Activated T-helper 1 cell treated with anti-CD3 and anti-CD28 coated beads, Interleukin-12 subunit alpha, Interleukin-12 subunit beta, Interleukin-2, Interleukin-4 antibody, amounts not matched to agents 30 ng/mL and 10 ng/mL and 1 ng/mL, durations not matched to agents 14 hours and 24 hours and 36 hours (primary cell): ENCODE results near the gene CISH. TPM values are rescaled to one million over a fixed set of nuclear protein-coding genes. Genes with fewer than 3 reads are reported as not detected.

Source experiments
- DNase-seq: peaks from one replicate; pipeline ENCODE4 v3.0.0; 2021; ENCODE audit warnings: low spot score
- H3K27ac Mint-ChIP-seq: one replicate; pipeline ENCODE4 v1.8.0; 2021; ENCODE audit warnings: mild to moderate bottlenecking, mixed read lengths
- H3K27me3 Mint-ChIP-seq: one replicate; pipeline ENCODE4 v1.8.0; 2022; ENCODE audit warnings: mild to moderate bottlenecking, moderate library complexity, mixed read lengths; ENCODE audit not compliant: insufficient read depth
- H3K36me3 Mint-ChIP-seq: one replicate; pipeline ENCODE4 v1.8.0; 2021; ENCODE audit warnings: low read depth, mixed read lengths
- H3K4me1 Mint-ChIP-seq: one replicate; pipeline ENCODE4 v1.8.0; 2021; ENCODE audit warnings: low read depth, mixed read lengths
- H3K4me3 Mint-ChIP-seq: one replicate; pipeline ENCODE4 v1.8.0; 2021; ENCODE audit warnings: mild to moderate bottlenecking, moderate library complexity, mixed read lengths
- H3K9me3 Mint-ChIP-seq: one replicate; pipeline ENCODE4 v1.8.0; 2021; ENCODE audit warnings: mixed read lengths
- intact Hi-C: fragments of 100-400 bp; cut with micrococcal nuclease; formaldehyde crosslinking; loops from one replicate; pipeline ENCODE4 v1.15.1; 2024
- total RNA-seq: library from RNA; stranded (reverse); gene quantifications from 2 replicates; pipeline ENCODE4 v1.2.3, GENCODE V29; 2022

Gene CISH
- total RNA-seq, 1 donor from 2014 or later: 334 TPM

DNA sequence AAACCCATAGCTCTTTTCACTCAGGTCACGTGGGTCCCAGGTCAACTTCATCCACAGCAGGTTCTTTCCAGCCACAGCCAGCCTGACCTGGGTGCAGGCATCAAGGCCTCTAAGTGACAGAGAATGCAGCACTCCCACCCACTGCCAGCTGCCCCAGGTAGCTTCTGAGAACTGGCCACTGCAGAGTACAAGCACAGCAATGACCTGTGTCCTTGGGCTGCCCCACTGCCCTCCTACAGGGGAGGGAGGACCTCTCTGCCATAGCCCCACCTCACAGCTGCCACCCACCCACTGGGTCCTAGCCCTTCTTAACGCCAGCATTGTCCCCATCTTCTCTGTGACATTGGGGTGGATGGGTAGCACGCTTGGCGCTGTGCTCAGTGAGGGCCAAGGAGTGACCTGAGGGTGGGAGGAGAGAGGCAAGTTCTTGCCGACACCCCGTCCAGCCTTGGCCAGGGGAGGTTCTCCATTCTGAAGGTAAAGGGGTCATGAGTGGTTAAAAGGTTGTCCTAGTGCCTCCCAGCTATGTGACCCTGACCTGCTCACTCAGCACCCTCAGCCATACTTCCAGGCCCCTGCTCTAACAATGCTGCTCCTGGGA, 12.4 kb downstream of the CISH start:
- Mint-ChIP-seq H3K4me3 (no peak overlapping the region), H3K27ac (peak overlapping the region; percentile 98), H3K36me3 (peaks cover 43% of the 10 kb centered on the region), H3K9me3 (no peaks in the 10 kb centered on the region), H3K27me3 (no peaks in the 10 kb centered on the region), H3K4me1 (peaks cover 83% of the 10 kb centered on the region)
- no peak for DNase-seq
- intact Hi-C loops: no loop called here

- Mint-ChIP-seq H3K4me1 (peaks cover 78% of the 10 kb centered on the region), H3K27me3 (no peaks in the 10 kb centered on the region), H3K27ac (peak overlapping the region; percentile 98), H3K36me3 (peaks cover 16% of the 10 kb centered on the region), H3K9me3 (no peaks in the 10 kb centered on the region), H3K4me3 (peak overlapping the region; percentile 0)
- no peak for DNase-seq
- intact Hi-C loops: no loop called here
Observed at GRCh38 chr3:50594253-50594785, 17.3 kb downstream of the CISH start.

GRCh38 chr3:50592568-50592967, 19.0 kb downstream of the CISH start:
- no peak for DNase-seq
- intact Hi-C loops: no loop called here
- Mint-ChIP-seq H3K36me3 (peaks cover 5% of the 10 kb centered on the region), H3K4me1 (peaks cover 79% of the 10 kb centered on the region), H3K4me3 (peak overlapping the region; percentile 62), H3K27me3 (no peaks in the 10 kb centered on the region), H3K9me3 (no peaks in the 10 kb centered on the region), H3K27ac (peak overlapping the region; percentile 98)

DNA sequence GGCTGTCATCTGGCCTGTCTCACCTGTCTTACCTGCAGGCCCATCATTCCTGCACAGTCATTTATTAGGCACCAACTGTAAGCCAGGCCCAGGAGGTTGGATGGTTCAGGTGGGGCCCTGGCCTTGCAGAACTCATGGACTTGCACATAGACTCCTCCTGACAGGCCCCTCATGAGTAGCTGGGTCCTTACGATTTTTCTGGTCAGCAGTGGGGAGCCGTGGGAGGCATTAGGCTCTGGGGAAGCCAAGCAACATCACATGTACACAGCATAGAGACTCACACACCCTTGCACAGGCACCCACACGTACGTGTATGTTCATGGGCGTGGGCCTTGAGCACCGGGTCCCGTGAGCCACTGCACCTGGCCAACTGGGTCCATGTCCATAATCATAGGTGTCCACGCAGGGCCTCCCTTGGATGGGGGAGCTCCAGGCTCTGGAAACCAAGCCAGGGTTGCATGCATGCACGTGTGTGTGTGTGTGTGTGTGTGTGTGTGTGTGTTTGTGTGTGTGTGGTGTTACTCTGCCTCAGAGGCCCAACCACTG, 20.3 kb downstream of the CISH start:
- intact Hi-C loops: no loop called here
- Mint-ChIP-seq H3K27me3 (no peaks in the 10 kb centered on the region), H3K4me1 (peaks cover 92% of the 10 kb centered on the region), H3K4me3 (peak overlapping the region; percentile 72), H3K27ac (peak overlapping the region; percentile 98), H3K36me3 (peaks cover 8% of the 10 kb centered on the region), H3K9me3 (no peaks in the 10 kb centered on the region)
- DNase-seq: no peak

GRCh38 chr3:50588759-50589433, 22.7 kb downstream of the CISH start:
- H3K4me3 Mint-ChIP-seq: peak overlapping the region; percentile 58
- H3K36me3 Mint-ChIP-seq: peaks cover 17% of the 10 kb centered on the region
- intact Hi-C loops: loop anchor here (1.0 kb wide), 1 partner anchor 16 kb away; no protein-coding TSS in a partner anchor
- H3K4me1 Mint-ChIP-seq: peaks cover 90% of the 10 kb centered on the region
- peak overlapping the region; percentile 88 for H3K27ac Mint-ChIP-seq
- no peak for DNase-seq
- H3K9me3 Mint-ChIP-seq: no peaks in the 10 kb centered on the region
- H3K27me3 Mint-ChIP-seq: no peaks in the 10 kb centered on the region

GRCh38 chr3:50587806-50588758, 23.5 kb downstream of the CISH start:
- H3K36me3 Mint-ChIP-seq: peaks cover 22% of the 10 kb centered on the region
- no peaks in the 10 kb centered on the region for H3K27me3 Mint-ChIP-seq
- intact Hi-C loops: loop anchor here (1.0 kb wide), 1 partner anchor 15 kb away; no protein-coding TSS in a partner anchor

DNA sequence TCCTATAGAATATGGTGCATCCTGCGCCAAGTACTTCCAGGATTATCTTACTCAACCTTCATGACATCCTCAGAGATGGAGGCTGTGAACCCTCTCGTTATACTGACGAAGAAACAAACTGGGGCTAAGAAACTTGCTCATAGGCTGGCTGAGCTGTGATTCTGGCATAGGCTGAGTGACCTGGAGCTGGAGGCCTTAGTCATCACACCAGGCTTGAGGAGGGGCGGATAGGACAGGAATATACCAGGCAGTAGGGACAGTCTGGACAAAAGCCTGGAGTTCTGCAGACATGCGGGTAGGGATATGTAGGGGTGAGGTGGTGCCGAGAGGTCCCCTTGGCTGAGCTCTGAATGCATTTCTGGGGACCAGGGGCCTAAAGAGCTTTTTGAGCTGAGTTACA, 24.2 kb downstream of the CISH start:
- intact Hi-C loops: no loop called here
- H3K27ac Mint-ChIP-seq: peak overlapping the region; percentile 88
- peaks cover 87% of the 10 kb centered on the region for H3K4me1 Mint-ChIP-seq
- H3K36me3 Mint-ChIP-seq: peaks cover 26% of the 10 kb centered on the region
- DNase-seq: no peak
- H3K9me3 Mint-ChIP-seq: no peaks in the 10 kb centered on the region
- H3K27me3 Mint-ChIP-seq: no peaks in the 10 kb centered on the region
- H3K4me3 Mint-ChIP-seq: peak overlapping the region; percentile 38

More at GRCh38 chr3:50587806-50588758, 23.5 kb downstream of the CISH start:
- Mint-ChIP-seq H3K4me1 (peaks cover 87% of the 10 kb centered on the region), H3K27ac (peak overlapping the region; percentile 88), H3K9me3 (no peaks in the 10 kb centered on the region), H3K4me3 (peak overlapping the region; percentile 58)
- peak; percentile 67 for DNase-seq

DNA sequence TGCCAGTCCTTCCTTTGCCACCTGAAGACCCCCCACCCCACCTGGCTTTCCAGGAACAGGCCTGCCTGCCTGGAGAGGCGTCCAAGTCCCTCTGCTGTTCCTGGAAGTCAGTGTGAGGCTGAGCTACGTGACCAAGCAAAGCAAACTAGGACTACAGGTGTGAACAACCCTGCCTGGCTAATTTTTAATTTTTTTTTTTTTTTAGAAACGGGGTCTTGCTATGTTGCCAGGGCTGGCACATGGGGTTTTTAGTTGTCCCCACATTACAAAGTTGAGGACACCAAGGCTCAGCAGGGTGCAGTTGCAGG, 24.9 kb downstream of the CISH start:
- Mint-ChIP-seq H3K27ac (peak overlapping the region; percentile 88), H3K4me1 (peaks cover 87% of the 10 kb centered on the region), H3K36me3 (peaks cover 30% of the 10 kb centered on the region), H3K9me3 (no peaks in the 10 kb centered on the region), H3K27me3 (no peaks in the 10 kb centered on the region), H3K4me3 (no peak overlapping the region)
- no peak for DNase-seq
- intact Hi-C loops: no loop called here

- Mint-ChIP-seq H3K4me3 (peak overlapping the region; percentile 22), H3K4me1 (peaks cover 85% of the 10 kb centered on the region), H3K36me3 (peaks cover 33% of the 10 kb centered on the region), H3K27me3 (no peaks in the 10 kb centered on the region), H3K27ac (peak overlapping the region; percentile 88), H3K9me3 (no peaks in the 10 kb centered on the region)
- intact Hi-C loops: no loop called here
- DNase-seq: no peak
Observed at GRCh38 chr3:50585919-50586762, 25.4 kb downstream of the CISH start.

DNA sequence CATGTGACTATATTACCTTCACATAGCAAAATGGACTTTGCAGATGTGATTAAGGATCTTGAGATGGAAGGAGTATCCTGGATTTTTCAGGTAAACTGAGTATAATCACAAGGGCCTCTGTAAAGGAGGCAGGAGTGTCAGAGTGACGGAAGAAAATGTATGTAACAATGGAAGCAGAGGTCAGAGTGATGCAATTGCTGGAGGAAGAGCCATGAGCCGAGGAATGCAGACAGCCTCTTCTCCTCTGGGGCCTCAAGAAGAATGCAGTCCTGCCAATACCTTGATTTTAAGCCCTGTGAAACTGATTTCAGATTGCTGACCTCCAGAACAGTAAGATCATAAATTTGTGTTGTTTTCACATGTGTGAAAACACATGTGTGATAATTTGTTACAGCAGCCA, 27.2 kb downstream of the CISH start:
- H3K27ac Mint-ChIP-seq: peak overlapping the region; percentile 84
- H3K27me3 Mint-ChIP-seq: no peaks in the 10 kb centered on the region
- no peaks in the 10 kb centered on the region for H3K9me3 Mint-ChIP-seq
- H3K4me3 Mint-ChIP-seq: no peak overlapping the region
- intact Hi-C loops: no loop called here
- H3K4me1 Mint-ChIP-seq: peaks cover 89% of the 10 kb centered on the region
- no peak for DNase-seq
- peaks cover 48% of the 10 kb centered on the region for H3K36me3 Mint-ChIP-seq

DNA sequence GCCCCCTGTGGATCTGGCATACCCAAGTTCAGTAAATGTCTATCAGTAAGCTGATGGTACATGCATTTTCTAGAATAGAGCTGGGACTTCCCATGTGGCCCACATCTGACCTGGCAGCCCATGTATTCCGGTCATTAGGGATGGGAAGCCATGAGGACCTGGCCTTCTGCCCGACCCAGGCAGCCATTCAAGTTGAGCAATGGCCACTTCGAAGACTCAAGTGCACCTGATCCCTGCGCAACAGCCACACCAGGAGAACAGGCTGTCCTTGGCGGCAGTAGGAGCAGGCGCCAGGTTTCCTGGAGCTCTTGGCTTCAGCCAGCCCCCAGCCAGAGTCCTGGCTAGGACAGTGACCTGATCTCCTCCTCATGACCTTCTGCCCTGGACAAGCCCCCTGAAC, 27.7 kb downstream of the CISH start:
- Mint-ChIP-seq H3K9me3 (no peaks in the 10 kb centered on the region), H3K27me3 (no peaks in the 10 kb centered on the region), H3K36me3 (peaks cover 52% of the 10 kb centered on the region), H3K4me1 (peaks cover 85% of the 10 kb centered on the region), H3K4me3 (no peak overlapping the region), H3K27ac (peak overlapping the region; percentile 84)
- no peak for DNase-seq
- intact Hi-C loops: no loop called here

DNA sequence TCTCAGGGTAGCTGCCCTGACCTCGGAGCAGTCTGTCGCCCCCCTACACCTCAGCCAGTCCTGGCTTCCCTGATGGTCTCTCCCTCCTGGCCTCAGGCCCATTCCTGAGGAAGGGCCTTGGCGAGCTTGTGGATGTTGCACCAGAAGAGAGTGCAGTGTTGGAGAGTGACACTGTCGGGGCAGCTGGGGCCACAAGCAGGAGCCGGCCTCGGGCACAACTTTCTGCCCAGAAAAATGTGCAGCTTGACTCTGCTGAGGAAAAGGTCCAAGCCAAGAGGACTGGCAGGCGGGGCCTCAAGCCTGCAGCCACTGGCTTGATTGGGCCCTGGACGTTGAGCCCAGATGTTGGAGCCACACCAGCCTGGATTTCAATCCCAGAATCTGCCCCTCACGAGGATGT, 29.5 kb downstream of the CISH start:
- H3K4me3 Mint-ChIP-seq: no peak overlapping the region
- DNase-seq: no peak
- H3K9me3 Mint-ChIP-seq: no peaks in the 10 kb centered on the region
- no peaks in the 10 kb centered on the region for H3K27me3 Mint-ChIP-seq
- H3K27ac Mint-ChIP-seq: peak overlapping the region; percentile 47
- intact Hi-C loops: no loop called here
- peaks cover 77% of the 10 kb centered on the region for H3K4me1 Mint-ChIP-seq
- H3K36me3 Mint-ChIP-seq: peaks cover 60% of the 10 kb centered on the region
